Measurements from ENCODE around the gene USP21.

Gene USP21

DNA sequence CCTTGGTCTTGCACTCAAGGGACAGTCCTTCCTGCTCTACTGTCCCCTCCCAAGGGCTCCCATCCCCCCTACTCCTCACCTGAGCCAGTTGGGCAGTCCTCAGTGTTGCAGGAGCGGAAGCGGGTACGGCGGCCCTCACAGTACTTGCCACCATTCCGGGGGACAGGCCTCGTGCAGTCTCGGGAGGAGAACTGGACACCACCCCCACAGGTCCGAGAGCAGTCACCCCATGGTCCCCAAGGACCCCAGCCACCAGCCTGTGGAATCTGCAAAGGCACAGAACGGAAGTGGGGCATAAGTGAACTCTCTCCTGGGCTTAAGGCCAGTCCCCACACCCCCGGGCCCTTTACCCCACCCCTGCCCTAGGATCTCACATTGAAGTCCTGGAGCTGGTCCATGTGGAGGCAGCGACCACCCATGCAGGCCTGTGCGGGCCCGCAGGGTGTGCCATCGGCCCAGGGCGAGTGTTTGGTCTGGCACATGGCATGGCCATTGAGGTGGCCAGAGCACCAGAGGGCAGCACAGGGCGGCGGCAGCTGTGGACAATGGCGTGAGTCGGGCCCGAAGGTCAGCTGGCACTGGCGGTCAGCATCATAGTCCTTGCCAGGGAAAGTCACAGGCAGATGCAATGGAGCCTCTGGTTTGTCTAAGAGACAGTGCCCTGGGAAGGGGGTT lies 34.4 kb downstream of the USP21 start:
- TF ChIP-seq, protein P1, sequence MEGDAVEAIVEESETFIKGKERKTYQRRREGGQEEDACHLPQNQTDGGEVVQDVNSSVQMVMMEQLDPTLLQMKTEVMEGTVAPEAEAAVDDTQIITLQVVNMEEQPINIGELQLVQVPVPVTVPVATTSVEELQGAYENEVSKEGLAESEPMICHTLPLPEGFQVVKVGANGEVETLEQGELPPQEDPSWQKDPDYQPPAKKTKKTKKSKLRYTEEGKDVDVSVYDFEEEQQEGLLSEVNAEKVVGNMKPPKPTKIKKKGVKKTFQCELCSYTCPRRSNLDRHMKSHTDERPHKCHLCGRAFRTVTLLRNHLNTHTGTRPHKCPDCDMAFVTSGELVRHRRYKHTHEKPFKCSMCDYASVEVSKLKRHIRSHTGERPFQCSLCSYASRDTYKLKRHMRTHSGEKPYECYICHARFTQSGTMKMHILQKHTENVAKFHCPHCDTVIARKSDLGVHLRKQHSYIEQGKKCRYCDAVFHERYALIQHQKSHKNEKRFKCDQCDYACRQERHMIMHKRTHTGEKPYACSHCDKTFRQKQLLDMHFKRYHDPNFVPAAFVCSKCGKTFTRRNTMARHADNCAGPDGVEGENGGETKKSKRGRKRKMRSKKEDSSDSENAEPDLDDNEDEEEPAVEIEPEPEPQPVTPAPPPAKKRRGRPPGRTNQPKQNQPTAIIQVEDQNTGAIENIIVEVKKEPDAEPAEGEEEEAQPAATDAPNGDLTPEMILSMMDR (IDR thresholded peaks at IDR 0.05; ENCODE audit: low read length), result peak; percentile 6; the same call in 1 of the 2 replicates
- TF ChIP-seq EZH2phosphoT487 (IDR thresholded peaks at IDR 0.05; ENCODE audit: low read length), result no peak
- H3K4me1 ChIP-seq (ENCODE audit: low read length), result peaks cover 13% of the 10 kb centered on the region

DNA sequence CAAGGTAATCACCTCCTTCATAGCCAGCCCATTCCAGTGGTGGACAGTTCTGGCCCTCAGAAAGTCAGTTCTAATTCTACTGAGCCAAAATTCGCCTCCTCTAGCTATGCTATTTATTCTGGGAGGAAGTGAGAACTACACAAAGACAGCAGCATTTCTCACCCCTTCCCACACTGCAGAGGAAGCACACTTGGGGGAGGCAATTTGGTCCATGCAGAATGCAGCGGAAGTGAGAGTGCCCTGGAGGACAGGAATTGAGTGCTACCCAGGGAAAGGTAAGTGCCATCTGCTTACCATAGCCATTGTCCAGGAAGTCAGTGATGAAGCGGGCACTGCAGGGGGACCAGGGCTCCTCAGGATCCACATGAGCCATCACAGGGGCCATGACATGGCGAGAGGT lies 35.9 kb downstream of the USP21 start:
- Histone ChIP-seq H3K27ac (ENCODE audit: low read length) (0 out of 2 replicates have a peak overlapping the region, but pooled peaks have one; percentile 0), H3K9ac (ENCODE audit: low read length) (no peak overlapping the region), H3K4me2 (ENCODE audit: low read depth, low read length) (no peak overlapping the region), H3K9me2 (replicated peaks; ENCODE audit: insufficient read depth, low read length) (no peaks in the 10 kb centered on the region), H3K27me3 (replicated peaks; ENCODE audit: insufficient read depth, low read length) (no peaks in the 10 kb centered on the region), H2AFZ (ENCODE audit: low read length) (0 out of 2 replicates have a peak overlapping the region, but pooled peaks have one; percentile 2), H4K20me1 (ENCODE audit: insufficient read depth, low read length) (no peaks in the 10 kb centered on the region), H3F3A (ENCODE audit: insufficient read depth, low read length) (0 out of 2 replicates have a peak, but pooled peaks cover 4% of the 10 kb centered on the region), H3K9me3 (replicated peaks; ENCODE audit: insufficient read depth, low read length) (no peaks in the 10 kb centered on the region), H3K4me3 (ENCODE audit: low read length) (no peak overlapping the region), H3K36me3 (replicated peaks; ENCODE audit: insufficient read depth, low read length) (no peaks in the 10 kb centered on the region), H3K79me2 (ENCODE audit: low read length) (no peaks in the 10 kb centered on the region), H3K4me1 (ENCODE audit: low read length) (peaks cover 13% of the 10 kb centered on the region)
- DNase-seq, result no peak
- TF ChIP-seq, protein P1 (IDR thresholded peaks at IDR 0.05; ENCODE audit: low read length), result no peak
- no peak for TF ChIP-seq EZH2 (optimal IDR thresholded peaks at IDR 0.05; ENCODE audit: low read depth, low read length)
- TF ChIP-seq EZH2phosphoT487 (IDR thresholded peaks at IDR 0.05; ENCODE audit: low read length), result no peak

More for the DNA sequence above, 34.4 kb downstream of the USP21 start:
- H3K36me3 ChIP-seq (replicated peaks; ENCODE audit: insufficient read depth, low read length), result no peaks in the 10 kb centered on the region
- H3F3A ChIP-seq (ENCODE audit: insufficient read depth, low read length), result 0 out of 2 replicates have a peak, but pooled peaks cover 4% of the 10 kb centered on the region
- no peaks in the 10 kb centered on the region for H3K27me3 ChIP-seq (replicated peaks; ENCODE audit: insufficient read depth, low read length)
- H3K4me2 ChIP-seq (ENCODE audit: low read depth, low read length), result no peak overlapping the region
- no peak overlapping the region for H3K4me3 ChIP-seq (ENCODE audit: low read length)
- no peak overlapping the region for H3K27ac ChIP-seq (ENCODE audit: low read length)
- no peaks in the 10 kb centered on the region for H3K9me2 ChIP-seq (replicated peaks; ENCODE audit: insufficient read depth, low read length)
- H3K79me2 ChIP-seq (ENCODE audit: low read length), result no peaks in the 10 kb centered on the region
- no peak for DNase-seq
- no peak overlapping the region for H3K9ac ChIP-seq (ENCODE audit: low read length)
- peak overlapping the region; percentile 86; the same call in 1 of the 2 replicates for H2AFZ ChIP-seq (ENCODE audit: low read length)
- no peaks in the 10 kb centered on the region for H3K9me3 ChIP-seq (replicated peaks; ENCODE audit: insufficient read depth, low read length)
- no peaks in the 10 kb centered on the region for H4K20me1 ChIP-seq (ENCODE audit: insufficient read depth, low read length)

DNA sequence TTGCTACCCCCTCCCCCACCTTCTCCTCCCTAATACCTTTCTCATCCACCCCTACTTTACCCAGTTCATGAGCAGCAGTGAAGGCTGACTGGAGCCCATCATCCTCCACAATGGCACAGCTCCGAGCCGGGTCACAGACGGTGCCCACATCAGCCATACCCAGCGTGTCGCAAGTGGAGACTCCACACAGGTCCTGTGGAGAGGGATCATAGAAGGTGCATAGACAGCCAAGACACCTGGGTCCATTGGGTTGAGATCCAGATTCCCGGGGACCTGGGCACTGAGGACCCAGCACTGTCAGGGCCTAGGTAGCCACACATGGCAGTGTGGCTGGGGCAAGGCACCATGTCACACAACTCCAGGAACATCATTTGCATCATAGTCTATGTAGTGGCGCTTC lies 36.8 kb downstream of the USP21 start:
- no peaks in the 10 kb centered on the region for H3K79me2 ChIP-seq (ENCODE audit: low read length)
- H3K9ac ChIP-seq (ENCODE audit: low read length), result no peak overlapping the region
- H3K27ac ChIP-seq (ENCODE audit: low read length), result no peak overlapping the region
- no peaks in the 10 kb centered on the region for H3K27me3 ChIP-seq (replicated peaks; ENCODE audit: insufficient read depth, low read length)
- no peaks in the 10 kb centered on the region for H3K9me3 ChIP-seq (replicated peaks; ENCODE audit: insufficient read depth, low read length)
- TF ChIP-seq EZH2phosphoT487 (IDR thresholded peaks at IDR 0.05; ENCODE audit: low read length), result no peak
- TF ChIP-seq EZH2 (optimal IDR thresholded peaks at IDR 0.05; ENCODE audit: low read depth, low read length), result no peak
- TF ChIP-seq, protein P1 (IDR thresholded peaks at IDR 0.05; ENCODE audit: low read length), result no peak
- no peaks in the 10 kb centered on the region for H4K20me1 ChIP-seq (ENCODE audit: insufficient read depth, low read length)
- H2AFZ ChIP-seq (ENCODE audit: low read length), result no peak overlapping the region
- DNase-seq, result no peak
- H3K4me1 ChIP-seq (ENCODE audit: low read length), result peaks cover 13% of the 10 kb centered on the region
- H3K4me3 ChIP-seq (ENCODE audit: low read length), result no peak overlapping the region
- H3K9me2 ChIP-seq (replicated peaks; ENCODE audit: insufficient read depth, low read length), result no peaks in the 10 kb centered on the region
- no peak overlapping the region for H3K4me2 ChIP-seq (ENCODE audit: low read depth, low read length)
- no peaks in the 10 kb centered on the region for H3K36me3 ChIP-seq (replicated peaks; ENCODE audit: insufficient read depth, low read length)
- 0 out of 2 replicates have a peak, but pooled peaks cover 4% of the 10 kb centered on the region for H3F3A ChIP-seq (ENCODE audit: insufficient read depth, low read length)

Measured in MM.1S (cell line).